ENCODE measurements around the gene CXADR.
A peak's percentile ranks its signal among the peaks of the same experiment; 100 is the strongest.
"Not testable (repeated sequence)": the region's sequence is repeated elsewhere in the genome, so short reads cannot be mapped to it uniquely, and the experiment has no call there.

The CXADR gene

DNA sequence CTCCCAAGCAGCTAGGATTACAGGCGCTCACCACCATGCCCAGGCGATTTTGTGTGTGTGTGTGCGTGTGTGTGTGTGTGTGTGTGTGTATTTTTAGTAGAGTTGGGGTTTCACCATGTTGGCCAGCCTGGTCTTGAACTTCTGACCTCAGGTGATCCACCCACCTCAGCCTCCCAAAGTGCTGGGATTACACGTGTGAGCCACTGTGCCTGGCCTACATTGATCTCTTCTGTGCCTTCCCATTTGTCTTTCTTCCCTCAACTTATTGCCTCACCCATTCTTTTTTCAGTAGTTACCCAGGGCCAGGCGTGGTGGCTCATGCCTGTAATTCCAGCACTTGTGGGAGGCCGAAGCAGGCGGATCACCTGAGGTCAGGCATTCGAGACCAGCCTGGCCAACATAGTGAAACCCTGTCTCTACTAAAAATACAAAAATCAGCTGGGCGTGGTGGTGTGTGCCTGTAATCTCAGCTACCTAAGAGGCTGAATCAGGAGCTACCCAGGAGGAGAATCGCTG, 11.2 kb downstream of the CXADR start:
- peaks cover 12% of the 10 kb centered on the region for H3K4me1 ChIP-seq (ENCODE audit: control insufficient read depth, insufficient read depth, low read length, poor library complexity, severe bottlenecking)
- H3K4me3 ChIP-seq (ENCODE audit: extremely low read depth, insufficient read depth, low read length, poor library complexity, severe bottlenecking); H3K36me3 ChIP-seq (ENCODE audit: control insufficient read depth, insufficient read depth, low read length); H3K9me3 ChIP-seq (ENCODE audit: control insufficient read depth, low read length); H3K27ac ChIP-seq (ENCODE audit: low read depth, low read length, severe bottlenecking): not testable (repeated sequence)
- 95 to 96% methylated on average over 6 to 7 of the region's 10 CpGs for WGBS, 2 experiments (ENCODE audit: insufficient coverage in 2 of 2)

DNA sequence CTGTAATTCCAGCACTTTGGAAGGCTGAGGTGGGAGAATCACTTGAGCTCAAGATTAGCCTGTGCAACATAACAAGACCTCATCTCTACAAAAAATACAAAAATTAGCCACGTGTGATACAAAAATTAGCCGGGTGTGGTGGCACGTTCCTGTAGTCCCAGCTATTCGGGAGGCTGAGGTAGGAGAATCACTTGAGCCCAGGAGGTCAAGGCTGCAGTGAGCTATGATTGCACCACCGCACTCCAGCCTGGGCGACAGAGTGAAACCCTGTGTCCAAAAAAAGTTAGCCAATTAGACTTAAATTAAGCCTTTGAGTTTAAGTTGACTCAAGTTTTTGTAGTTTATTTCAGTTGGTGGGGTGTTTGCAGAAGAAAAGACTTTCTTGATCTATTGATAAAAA, 11.8 kb downstream of the CXADR start:
- WGBS, 2 experiments (ENCODE audit: insufficient coverage in 2 of 2), result 92 to 93% methylated on average over 3 to 6 of the region's 6 CpGs
- H3K27ac ChIP-seq (ENCODE audit: low read depth, low read length, severe bottlenecking), result no peak overlapping the region
- peaks cover 12% of the 10 kb centered on the region for H3K4me1 ChIP-seq (ENCODE audit: control insufficient read depth, insufficient read depth, low read length, poor library complexity, severe bottlenecking)
- no peaks in the 10 kb centered on the region for H3K9me3 ChIP-seq (ENCODE audit: control insufficient read depth, low read length)
- H3K36me3 ChIP-seq (ENCODE audit: control insufficient read depth, insufficient read depth, low read length), result no peaks in the 10 kb centered on the region
- H3K4me3 ChIP-seq (ENCODE audit: extremely low read depth, insufficient read depth, low read length, poor library complexity, severe bottlenecking), result no peak overlapping the region

DNA sequence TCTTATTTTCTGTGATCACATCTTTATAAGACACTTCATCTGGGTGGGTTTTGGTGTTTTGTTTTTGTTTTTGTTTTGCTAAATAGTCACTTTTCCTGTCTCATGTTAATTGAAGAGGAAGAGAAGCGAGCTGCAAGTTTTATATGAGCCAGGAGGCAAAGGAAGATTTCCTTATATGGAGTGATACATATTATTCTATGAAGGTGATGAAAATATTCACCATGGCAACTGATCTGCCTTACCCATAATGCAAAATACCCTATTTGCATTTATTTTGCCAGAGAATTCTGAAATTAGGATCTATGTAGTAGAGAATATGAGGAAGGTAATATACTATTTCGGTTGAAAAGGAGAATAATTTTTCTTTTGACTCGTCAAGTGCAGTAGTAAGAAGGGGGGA, 13.9 kb downstream of the CXADR start:
- WGBS, 2 experiments (ENCODE audit: insufficient coverage in 2 of 2), result 93% methylated on average over 2 of the region's 3 CpGs; no CpG with 5 or more reads in 1 of the 2 experiments
- Histone ChIP-seq H3K27ac (ENCODE audit: low read depth, low read length, severe bottlenecking) (peak overlapping the region; percentile 94), H3K4me3 (ENCODE audit: extremely low read depth, insufficient read depth, low read length, poor library complexity, severe bottlenecking) (no peak overlapping the region), H3K4me1 (ENCODE audit: control insufficient read depth, insufficient read depth, low read length, poor library complexity, severe bottlenecking) (peaks cover 12% of the 10 kb centered on the region), H3K9me3 (ENCODE audit: control insufficient read depth, low read length) (no peaks in the 10 kb centered on the region), H3K36me3 (ENCODE audit: control insufficient read depth, insufficient read depth, low read length) (no peaks in the 10 kb centered on the region)

DNA sequence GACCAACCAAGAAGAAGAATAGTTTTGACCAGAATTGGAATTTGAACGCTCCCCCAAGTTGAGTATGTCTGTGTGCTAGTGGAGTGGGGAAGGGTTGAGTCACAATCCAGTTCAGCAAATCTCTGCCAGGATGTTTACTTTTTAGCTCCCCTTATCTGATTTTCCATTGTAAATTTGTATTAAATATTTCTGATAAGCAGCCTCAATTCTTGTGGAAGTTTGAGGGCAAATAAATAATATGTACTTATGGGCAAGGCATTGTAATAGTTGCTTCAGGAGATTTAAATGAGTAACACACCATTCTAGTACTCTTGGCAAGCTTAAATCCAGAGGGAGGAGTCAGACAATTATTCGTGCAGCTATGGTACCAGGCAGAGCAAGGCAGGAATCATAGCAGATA, 14.4 kb downstream of the CXADR start:
- peak overlapping the region; percentile 94 for H3K27ac ChIP-seq (ENCODE audit: low read depth, low read length, severe bottlenecking)
- no peaks in the 10 kb centered on the region for H3K36me3 ChIP-seq (ENCODE audit: control insufficient read depth, insufficient read depth, low read length)
- peaks cover 13% of the 10 kb centered on the region for H3K4me1 ChIP-seq (ENCODE audit: control insufficient read depth, insufficient read depth, low read length, poor library complexity, severe bottlenecking)
- no peaks in the 10 kb centered on the region for H3K9me3 ChIP-seq (ENCODE audit: control insufficient read depth, low read length)
- no peak overlapping the region for H3K4me3 ChIP-seq (ENCODE audit: extremely low read depth, insufficient read depth, low read length, poor library complexity, severe bottlenecking)
- 40% methylated on average over 1 of the region's 2 CpGs; no CpG with 5 or more reads in 1 of the 2 experiments for WGBS, 2 experiments (ENCODE audit: insufficient coverage in 2 of 2)

DNA sequence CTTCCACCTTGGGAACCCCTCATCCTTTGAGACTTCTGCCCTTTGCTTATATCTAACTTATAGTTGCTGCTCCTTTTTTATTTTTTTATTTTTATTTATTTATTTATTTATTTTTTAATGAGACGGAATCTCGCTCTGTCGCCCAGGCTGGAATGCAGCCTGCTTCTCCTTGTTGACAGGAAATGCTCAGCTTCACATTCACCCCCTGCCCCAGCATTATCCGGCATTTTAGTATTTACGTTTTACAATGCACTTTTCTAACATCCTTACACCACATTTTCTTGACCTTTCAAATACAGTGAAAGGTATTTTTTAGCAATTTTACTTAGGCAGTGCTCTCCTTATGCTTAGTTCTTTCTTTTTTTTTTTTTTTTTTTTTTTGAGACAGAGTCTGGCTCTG, 14.9 kb downstream of the CXADR start:
- H3K4me1 ChIP-seq (ENCODE audit: control insufficient read depth, insufficient read depth, low read length, poor library complexity, severe bottlenecking), result peaks cover 17% of the 10 kb centered on the region
- no peaks in the 10 kb centered on the region for H3K36me3 ChIP-seq (ENCODE audit: control insufficient read depth, insufficient read depth, low read length)
- H3K27ac ChIP-seq (ENCODE audit: low read depth, low read length, severe bottlenecking), result peak overlapping the region; percentile 94
- no peaks in the 10 kb centered on the region for H3K9me3 ChIP-seq (ENCODE audit: control insufficient read depth, low read length)
- 80 to 100% methylated on average over 1 to 2 of the region's 5 CpGs for WGBS, 2 experiments (ENCODE audit: insufficient coverage in 2 of 2)
- H3K4me3 ChIP-seq (ENCODE audit: extremely low read depth, insufficient read depth, low read length, poor library complexity, severe bottlenecking), result no peak overlapping the region

DNA sequence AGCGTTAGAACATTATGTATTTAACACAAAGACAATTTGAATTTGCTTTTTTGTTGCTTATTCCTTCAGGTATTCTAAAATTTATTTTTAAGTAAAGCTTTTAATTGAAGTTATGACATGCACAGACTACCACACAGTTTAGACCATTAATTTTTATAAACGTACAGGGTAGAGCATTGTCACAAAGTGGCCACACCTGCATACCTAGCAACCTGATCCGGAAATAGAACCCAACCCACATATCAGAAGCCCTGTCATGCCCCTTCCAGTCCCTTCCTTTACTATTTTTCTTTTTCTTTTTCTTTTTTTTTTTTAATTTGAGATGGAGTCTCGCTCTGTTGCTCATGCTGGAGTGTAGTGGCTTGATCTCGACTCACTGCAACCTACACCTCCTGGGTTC, 16.8 kb downstream of the CXADR start:
- H3K36me3 ChIP-seq (ENCODE audit: control insufficient read depth, insufficient read depth, low read length), result no peaks in the 10 kb centered on the region
- no peak overlapping the region for H3K27ac ChIP-seq (ENCODE audit: low read depth, low read length, severe bottlenecking)
- 83 to 96% methylated on average over 2 to 4 of the region's 5 CpGs for WGBS, 2 experiments (ENCODE audit: insufficient coverage in 2 of 2)
- H3K4me3 ChIP-seq (ENCODE audit: extremely low read depth, insufficient read depth, low read length, poor library complexity, severe bottlenecking), result no peak overlapping the region
- peaks cover 20% of the 10 kb centered on the region for H3K4me1 ChIP-seq (ENCODE audit: control insufficient read depth, insufficient read depth, low read length, poor library complexity, severe bottlenecking)
- no peaks in the 10 kb centered on the region for H3K9me3 ChIP-seq (ENCODE audit: control insufficient read depth, low read length)

DNA sequence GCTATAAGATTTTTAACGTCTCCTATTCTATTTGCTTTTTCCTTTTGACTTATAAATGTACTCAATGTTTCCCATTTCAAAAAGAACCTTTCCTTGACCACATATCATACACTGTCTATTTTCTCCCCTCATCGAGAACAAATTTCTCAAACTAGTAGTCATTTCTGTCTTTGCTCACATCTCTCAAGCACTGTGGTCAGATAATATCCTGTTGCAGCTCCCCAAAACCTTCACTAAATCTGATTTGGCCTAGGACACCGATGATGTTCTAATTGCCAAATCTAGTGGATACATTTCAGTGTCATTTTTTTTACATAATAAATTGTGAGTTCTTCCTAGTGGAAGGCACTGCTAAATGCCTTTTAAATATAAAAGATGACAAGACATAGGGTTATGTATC, 19.4 kb downstream of the CXADR start:
- Histone ChIP-seq H3K4me1 (ENCODE audit: control insufficient read depth, insufficient read depth, low read length, poor library complexity, severe bottlenecking) (peaks cover 13% of the 10 kb centered on the region), H3K27ac (ENCODE audit: low read depth, low read length, severe bottlenecking) (no peak overlapping the region), H3K4me3 (ENCODE audit: extremely low read depth, insufficient read depth, low read length, poor library complexity, severe bottlenecking) (no peak overlapping the region), H3K36me3 (ENCODE audit: control insufficient read depth, insufficient read depth, low read length) (peaks cover 1% of the 10 kb centered on the region), H3K9me3 (ENCODE audit: control insufficient read depth, low read length) (no peaks in the 10 kb centered on the region)
- 96 to 100% methylated on average over 1 to 2 of the region's 3 CpGs for WGBS, 2 experiments (ENCODE audit: insufficient coverage in 2 of 2)

DNA sequence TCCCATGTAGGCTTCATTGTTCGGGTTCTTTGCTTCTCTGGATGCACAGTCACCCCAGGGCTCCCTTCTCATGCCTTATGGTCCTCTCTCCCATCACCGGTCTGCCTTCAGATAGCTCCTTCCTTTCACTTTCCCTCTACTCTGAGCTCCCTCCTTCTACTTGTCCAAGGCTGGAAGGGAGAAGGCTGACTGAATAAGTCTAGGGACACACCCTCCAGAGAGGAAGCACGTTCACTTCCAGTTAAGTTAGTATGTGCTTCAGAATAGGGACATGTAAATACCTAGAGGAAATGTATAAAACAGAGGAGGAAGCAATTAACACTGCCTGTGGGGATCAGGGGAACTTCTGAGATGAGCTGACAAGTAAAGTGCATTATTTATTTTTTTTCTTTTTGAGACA, 23.5 kb downstream of the CXADR start:
- peaks cover 6% of the 10 kb centered on the region for H3K36me3 ChIP-seq (ENCODE audit: control insufficient read depth, insufficient read depth, low read length)
- H3K4me1 ChIP-seq (ENCODE audit: control insufficient read depth, insufficient read depth, low read length, poor library complexity, severe bottlenecking), result peaks cover 14% of the 10 kb centered on the region
- 90 to 100% methylated on average over 1 to 2 of the region's 3 CpGs for WGBS, 2 experiments (ENCODE audit: insufficient coverage in 2 of 2)
- H3K4me3 ChIP-seq (ENCODE audit: extremely low read depth, insufficient read depth, low read length, poor library complexity, severe bottlenecking), result no peak overlapping the region
- no peak overlapping the region for H3K27ac ChIP-seq (ENCODE audit: low read depth, low read length, severe bottlenecking)
- peaks cover 5% of the 10 kb centered on the region for H3K9me3 ChIP-seq (ENCODE audit: control insufficient read depth, low read length)

DNA sequence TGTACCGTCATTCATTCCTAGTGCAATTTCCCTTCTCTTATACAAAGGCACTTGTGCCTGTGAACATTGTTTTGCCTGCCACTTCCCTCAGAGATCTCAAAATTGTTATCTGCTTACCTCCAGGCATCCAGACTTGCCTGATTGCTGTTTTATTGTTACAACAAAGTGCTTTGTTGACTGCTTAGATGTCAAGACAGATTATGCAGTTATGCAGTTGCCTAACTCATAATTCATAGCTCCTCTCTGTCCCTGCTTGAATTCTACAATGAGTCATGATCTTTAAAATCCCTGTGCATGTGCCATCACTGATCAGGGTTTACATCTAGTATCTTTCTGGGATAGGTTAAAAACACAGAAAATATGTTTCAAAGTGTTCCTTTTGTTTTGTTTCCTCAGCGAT, 24.5 kb downstream of the CXADR start:
- 80 to 100% methylated on average over 1 of the region's 2 CpGs for WGBS, 2 experiments (ENCODE audit: insufficient coverage in 2 of 2)
- H3K4me1 ChIP-seq (ENCODE audit: control insufficient read depth, insufficient read depth, low read length, poor library complexity, severe bottlenecking), result peaks cover 19% of the 10 kb centered on the region
- peaks cover 5% of the 10 kb centered on the region for H3K9me3 ChIP-seq (ENCODE audit: control insufficient read depth, low read length)
- H3K27ac ChIP-seq (ENCODE audit: low read depth, low read length, severe bottlenecking), result peak overlapping the region; percentile 48
- H3K36me3 ChIP-seq (ENCODE audit: control insufficient read depth, insufficient read depth, low read length), result peaks cover 6% of the 10 kb centered on the region
- H3K4me3 ChIP-seq (ENCODE audit: extremely low read depth, insufficient read depth, low read length, poor library complexity, severe bottlenecking), result no peak overlapping the region

DNA sequence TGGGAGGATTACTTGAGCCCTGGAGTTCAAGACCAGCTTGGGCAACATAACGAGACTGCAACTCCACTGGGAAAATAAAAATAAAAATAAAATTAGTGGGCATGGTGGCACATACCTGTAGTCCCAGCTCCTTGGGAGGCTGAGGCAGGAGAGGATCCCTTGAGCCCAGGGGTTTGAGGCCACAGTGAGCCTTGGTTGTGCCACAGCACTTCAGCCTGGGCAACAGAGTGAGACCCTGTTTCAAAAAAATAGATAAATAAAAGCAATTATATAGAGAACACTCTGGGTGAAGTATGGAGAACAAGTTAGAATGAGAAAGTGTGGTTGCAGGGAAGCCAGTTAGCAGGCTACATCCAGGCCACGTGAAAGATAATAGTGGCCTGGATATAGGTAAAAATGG, 25.7 kb downstream of the CXADR start:
- WGBS, 2 experiments (ENCODE audit: insufficient coverage in 2 of 2), result 92 to 100% methylated on average over 1 of the region's 2 CpGs
- peaks cover 6% of the 10 kb centered on the region for H3K36me3 ChIP-seq (ENCODE audit: control insufficient read depth, insufficient read depth, low read length)
- H3K27ac ChIP-seq (ENCODE audit: low read depth, low read length, severe bottlenecking), result no peak overlapping the region
- H3K4me3 ChIP-seq (ENCODE audit: extremely low read depth, insufficient read depth, low read length, poor library complexity, severe bottlenecking), result no peak overlapping the region
- peaks cover 18% of the 10 kb centered on the region for H3K4me1 ChIP-seq (ENCODE audit: control insufficient read depth, insufficient read depth, low read length, poor library complexity, severe bottlenecking)
- peaks cover 5% of the 10 kb centered on the region for H3K9me3 ChIP-seq (ENCODE audit: control insufficient read depth, low read length)

DNA sequence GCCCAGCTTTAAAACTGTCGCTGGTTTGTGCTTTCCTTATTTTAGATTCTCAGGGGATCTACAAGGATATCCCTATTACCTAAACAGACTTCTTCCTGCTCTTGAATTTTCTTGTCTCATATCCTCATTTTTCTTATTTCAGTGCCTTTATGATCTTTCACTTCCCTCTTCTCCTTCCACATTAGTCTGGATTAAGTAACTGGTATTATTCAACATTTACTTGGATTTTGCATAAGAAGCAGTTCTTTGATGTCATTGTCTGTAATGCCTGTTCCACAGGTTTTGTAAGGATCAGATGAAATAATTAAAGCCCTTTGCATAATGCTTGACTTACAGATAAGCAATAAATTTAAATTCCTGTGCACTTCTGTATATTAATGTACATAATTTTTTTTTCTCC, 26.5 kb downstream of the CXADR start:
- peaks cover 6% of the 10 kb centered on the region for H3K36me3 ChIP-seq (ENCODE audit: control insufficient read depth, insufficient read depth, low read length)
- 100% methylated on average over 1 of the region's 1 CpG; no CpG with 5 or more reads in 1 of the 2 experiments for WGBS, 2 experiments (ENCODE audit: insufficient coverage in 2 of 2)
- no peak overlapping the region for H3K4me3 ChIP-seq (ENCODE audit: extremely low read depth, insufficient read depth, low read length, poor library complexity, severe bottlenecking)

More for the DNA sequence above, 26.5 kb downstream of the CXADR start:
- Histone ChIP-seq H3K9me3 (ENCODE audit: control insufficient read depth, low read length) (peaks cover 5% of the 10 kb centered on the region), H3K27ac (ENCODE audit: low read depth, low read length, severe bottlenecking) (no peak overlapping the region), H3K4me1 (ENCODE audit: control insufficient read depth, insufficient read depth, low read length, poor library complexity, severe bottlenecking) (peaks cover 18% of the 10 kb centered on the region)

Data from mesodermal cell (in vitro differentiated cells).